CD4-positive, alpha-beta T cell treated with Interleukin-6 at 100 ng/mL for 8 hours (primary cell): ENCODE results near the gene DOCK7.
"Not testable (repeated sequence)": the region's sequence is repeated elsewhere in the genome, so short reads cannot be mapped to it uniquely, and the experiment has no call there.

ENCODE experiments used
- DNase-seq: peaks from one replicate; pipeline ENCODE4 v3.0.0-alpha.2; 2020; ENCODE audit warnings: mixed read lengths, low spot score

DOCK7 gene

GRCh38 chr1:62694479-62694878 lies 6.3 kb upstream of the DOCK7 start:
- DNase-seq = not testable (repeated sequence)

- DNase-seq = no peak
Observed at GRCh38 chr1:62693123-62693522, 4.9 kb upstream of the DOCK7 start.

GRCh38 chr1:62691062-62691844 lies 3.1 kb upstream of the DOCK7 start:
- no peak for DNase-seq

GRCh38 chr1:62689524-62689923 lies 1.3 kb upstream of the DOCK7 start:
- DNase-seq = no peak

GRCh38 chr1:62688687-62689085 lies 500 bp upstream of the DOCK7 start:
- DNase-seq = no peak

- peak; percentile 6 for DNase-seq
Observed at GRCh38 chr1:62687421-62687902, 724 bp downstream of the DOCK7 start.

- no peak for DNase-seq
Observed at GRCh38 chr1:62686822-62687221, 1.4 kb downstream of the DOCK7 start.

GRCh38 chr1:62685431-62685859 lies 2.7 kb downstream of the DOCK7 start:
- DNase-seq = no peak

- DNase-seq = no peak
Observed at GRCh38 chr1:62682531-62682930, 5.7 kb downstream of the DOCK7 start.

GRCh38 chr1:62680992-62681391 lies 7.2 kb downstream of the DOCK7 start:
- DNase-seq = not testable (repeated sequence)

- not testable (repeated sequence) for DNase-seq
Observed at GRCh38 chr1:62677822-62678221, 10.4 kb downstream of the DOCK7 start.

- DNase-seq = no peak
Observed at GRCh38 chr1:62676611-62677356, 11.4 kb downstream of the DOCK7 start.

- no peak for DNase-seq
Observed at GRCh38 chr1:62673629-62674028, 14.6 kb downstream of the DOCK7 start.

GRCh38 chr1:62672029-62672428 lies 16.2 kb downstream of the DOCK7 start:
- DNase-seq = no peak

GRCh38 chr1:62654744-62655143 lies 33.4 kb downstream of the DOCK7 start:
- DNase-seq = no peak

GRCh38 chr1:62652387-62652786 lies 35.8 kb downstream of the DOCK7 start:
- no peak for DNase-seq

GRCh38 chr1:62643283-62643682 lies 44.9 kb downstream of the DOCK7 start:
- DNase-seq = no peak

GRCh38 chr1:62637392-62638105 lies 50.6 kb downstream of the DOCK7 start:
- DNase-seq = no peak

GRCh38 chr1:62628506-62628905 lies 59.7 kb downstream of the DOCK7 start:
- no peak for DNase-seq

- DNase-seq = no peak
Observed at GRCh38 chr1:62625415-62625814, 62.8 kb downstream of the DOCK7 start.

GRCh38 chr1:62621907-62622306 lies 66.3 kb downstream of the DOCK7 start:
- no peak for DNase-seq

- no peak for DNase-seq
Observed at GRCh38 chr1:62613890-62614289, 74.3 kb downstream of the DOCK7 start.

GRCh38 chr1:62613325-62613727 lies 74.9 kb downstream of the DOCK7 start:
- DNase-seq = no peak
